HEK293T (cell line): ENCODE measurements around the gene NAP1L4.

Experiments
- ARNT ChIP-seq: fragments of 450-650 bp; IDR thresholded peaks from 2 replicates; pipeline ENCODE4 v1.6.1; 2017; ENCODE audit warnings: mild to moderate bottlenecking
- ELF4 ChIP-seq: fragments of 450-650 bp; IDR thresholded peaks from 2 replicates; pipeline ENCODE4 v1.6.1; 2017; ENCODE audit warnings: antibody characterized with exemption
- FOXK2 ChIP-seq: fragments of 450-650 bp; IDR thresholded peaks from 2 replicates; pipeline ENCODE4 v1.6.1; 2016; ENCODE audit warnings: mild to moderate bottlenecking
- FOXM1 ChIP-seq: fragments of 450-650 bp; IDR thresholded peaks from 2 replicates; pipeline ENCODE4 v1.6.1; 2017; ENCODE audit warnings: mild to moderate bottlenecking, borderline replicate concordance
- L3MBTL2 ChIP-seq: fragments of 450-650 bp; conservative IDR thresholded peaks from 2 replicates; pipeline ENCODE4 v1.6.1; 2016; ENCODE audit warnings: mild to moderate bottlenecking
- SP1 ChIP-seq: fragments of 450-650 bp; IDR thresholded peaks from 2 replicates; pipeline ENCODE4 v1.6.1; 2017
- SUZ12 ChIP-seq: fragments of 450-650 bp; IDR thresholded peaks from 2 replicates; pipeline ENCODE4 v1.6.1; 2016; ENCODE audit warnings: mild to moderate bottlenecking
- TARDBP ChIP-seq: fragments of 450-650 bp; IDR thresholded peaks from 2 replicates; pipeline ENCODE4 v1.6.1; 2016
- ZNF384 ChIP-seq: fragments of 450-650 bp; IDR thresholded peaks from 2 replicates; pipeline ENCODE4 v1.6.1; 2016

- TF ChIP-seq ELF4: no peak
- TF ChIP-seq FOXM1: no peak
- TF ChIP-seq FOXK2: no peak
- no peak for TF ChIP-seq ZNF384
- no peak for TF ChIP-seq TARDBP
- no peak for TF ChIP-seq ARNT
- TF ChIP-seq SUZ12: no peak
- TF ChIP-seq L3MBTL2: no peak
- no peak for TF ChIP-seq SP1
Observed at GRCh38 chr11:2992997-2993325, 832 bp upstream of the NAP1L4 start.
